Liver (tissue), 3 donors: Measurements from ENCODE around the gene ERO1B.

Experiments used
- ATF3 ChIP-seq: IDR thresholded peaks from 2 replicates; pipeline ENCODE4 v1.6.1; 2016; ENCODE audit warnings: antibody characterized with exemption
- CTCF ChIP-seq: fragments of 150-350 bp; IDR thresholded peaks from 2 replicates; pipeline ENCODE4 v1.5.1; 2017; ENCODE audit warnings: improper control_type of control experiment, low read depth, low read length; ENCODE audit not compliant: missing input control
- EGR1 ChIP-seq, 2 donors: IDR thresholded peaks; 2 replicates each; pipeline ENCODE4 v1.6.1; 2016 to 2018; ENCODE audit warnings: antibody characterized with exemption in 2 of 2, low read depth in 2 of 2
- GABPA ChIP-seq, 2 donors: IDR thresholded peaks in 1 of 2; conservative IDR thresholded peaks in 1 of 2; 2 replicates each; pipeline ENCODE4 v1.6.1; 2016; ENCODE audit warnings: antibody characterized with exemption in 2 of 2, mild to moderate bottlenecking in 1 of 2, moderate library complexity in 1 of 2
- MAX ChIP-seq: IDR thresholded peaks from 2 replicates; pipeline ENCODE4 v1.6.1; 2016; ENCODE audit warnings: antibody characterized with exemption
- RAD21 ChIP-seq, 2 donors: IDR thresholded peaks; 2 replicates each; pipeline ENCODE4 v1.6.1; 2016; ENCODE audit warnings: antibody characterized with exemption in 2 of 2, mild to moderate bottlenecking in 2 of 2
- REST ChIP-seq: IDR thresholded peaks from 2 replicates; pipeline ENCODE4 v1.6.1; 2016; ENCODE audit warnings: antibody characterized with exemption, mild to moderate bottlenecking
- SP1 ChIP-seq: IDR thresholded peaks from 2 replicates; pipeline ENCODE4 v1.6.1; 2018; ENCODE audit warnings: antibody characterized with exemption, mild to moderate bottlenecking
- TAF1 ChIP-seq: conservative IDR thresholded peaks from 2 replicates; pipeline ENCODE4 v1.6.1; 2016; ENCODE audit warnings: antibody characterized with exemption, mild to moderate bottlenecking
- donor health status: healthy.
- donor health status: healthy.

GRCh38 chr1:236251587-236251986, 30.2 kb downstream of the ERO1B start:
- TF ChIP-seq TAF1 (no peak), SP1 (no peak), CTCF (no peak), EGR1 (IDR thresholded peaks at IDR 0.05; ENCODE audit: low read depth in 2 of 2) (no peak), RAD21 (IDR thresholded peaks at IDR 0.05) (no peak), GABPA (IDR thresholded peaks at IDR 0.05 in 1 of 2, conservative IDR thresholded peaks at IDR 0.05 in 1 of 2) (no peak), ATF3 (no peak), REST (no peak), MAX (no peak)
